D721Med (cell line): ENCODE measurements around the gene SPTBN1.

Experiments used
- DNase-seq: peaks from one replicate; pipeline ENCODE4 v3.0.0; 2011; ENCODE audit warnings: low spot score; ENCODE audit not compliant: insufficient read length
- FAIRE-seq: peaks from 2 replicates; lab custom pipeline; 2011; peaks lifted over from hg19 to GRCh38; lab: Jason Lieb, UNC
- TF ChIP-seq, protein P1 (sequence below): IDR thresholded peaks from 2 replicates; pipeline ENCODE4 v1.5.1; 2012; ENCODE audit warnings: mild to moderate bottlenecking, control low read depth; ENCODE audit not compliant: insufficient read depth; ENCODE audit errors: missing control alignments

The SPTBN1 gene

DNA sequence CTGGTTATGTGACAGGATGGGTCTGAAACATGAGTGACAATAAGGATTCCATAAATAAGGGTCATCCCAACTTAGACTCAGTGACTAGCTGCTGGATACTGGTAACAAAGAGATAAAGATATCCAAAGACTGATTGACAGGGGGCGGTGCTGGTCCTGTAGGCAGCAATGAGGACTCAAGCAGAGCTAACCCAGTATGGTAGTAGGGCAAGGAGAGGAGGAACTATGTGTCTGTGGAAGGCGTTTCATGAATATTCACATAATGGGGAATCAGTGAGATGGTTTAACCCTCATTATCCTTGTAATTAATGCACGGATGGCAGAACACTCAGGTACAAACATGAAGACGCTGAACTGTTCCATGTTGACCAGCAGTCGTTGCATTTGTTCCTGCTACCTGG, 164.8 kb downstream of the SPTBN1 start:
- DNase-seq = no peak
- FAIRE-seq = no peak
- TF ChIP-seq, protein P1, sequence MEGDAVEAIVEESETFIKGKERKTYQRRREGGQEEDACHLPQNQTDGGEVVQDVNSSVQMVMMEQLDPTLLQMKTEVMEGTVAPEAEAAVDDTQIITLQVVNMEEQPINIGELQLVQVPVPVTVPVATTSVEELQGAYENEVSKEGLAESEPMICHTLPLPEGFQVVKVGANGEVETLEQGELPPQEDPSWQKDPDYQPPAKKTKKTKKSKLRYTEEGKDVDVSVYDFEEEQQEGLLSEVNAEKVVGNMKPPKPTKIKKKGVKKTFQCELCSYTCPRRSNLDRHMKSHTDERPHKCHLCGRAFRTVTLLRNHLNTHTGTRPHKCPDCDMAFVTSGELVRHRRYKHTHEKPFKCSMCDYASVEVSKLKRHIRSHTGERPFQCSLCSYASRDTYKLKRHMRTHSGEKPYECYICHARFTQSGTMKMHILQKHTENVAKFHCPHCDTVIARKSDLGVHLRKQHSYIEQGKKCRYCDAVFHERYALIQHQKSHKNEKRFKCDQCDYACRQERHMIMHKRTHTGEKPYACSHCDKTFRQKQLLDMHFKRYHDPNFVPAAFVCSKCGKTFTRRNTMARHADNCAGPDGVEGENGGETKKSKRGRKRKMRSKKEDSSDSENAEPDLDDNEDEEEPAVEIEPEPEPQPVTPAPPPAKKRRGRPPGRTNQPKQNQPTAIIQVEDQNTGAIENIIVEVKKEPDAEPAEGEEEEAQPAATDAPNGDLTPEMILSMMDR = no peak

- TF ChIP-seq, protein P1 = no peak
- FAIRE-seq (no peak), DNase-seq (no peak)
Measured at GRCh38 chr2:54624591-54625071, 168.5 kb downstream of the SPTBN1 start.

GRCh38 chr2:54626131-54626530, 170.0 kb downstream of the SPTBN1 start:
- DNase-seq (no peak), FAIRE-seq (no peak)
- TF ChIP-seq, protein P1 = no peak

DNA sequence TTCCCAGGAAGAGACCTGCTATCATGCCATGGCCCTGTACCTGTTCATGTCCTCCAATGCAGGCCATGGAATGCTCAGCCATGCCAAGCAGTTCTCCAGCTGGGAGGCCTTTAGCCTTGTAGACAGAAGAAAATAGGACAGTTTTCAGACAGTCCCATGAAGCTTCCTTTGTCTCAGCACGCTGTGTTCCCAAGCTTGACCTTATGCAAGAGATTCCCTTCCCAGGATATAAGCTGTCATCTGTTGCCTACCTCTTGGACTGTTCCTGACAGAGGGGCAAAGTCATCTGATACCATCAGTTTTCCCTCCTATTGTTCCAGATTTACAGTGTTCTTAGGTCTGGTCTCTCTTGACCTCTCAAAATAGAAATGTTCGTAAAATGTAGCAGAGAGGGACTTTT, 170.8 kb downstream of the SPTBN1 start:
- TF ChIP-seq, protein P1 = no peak
- FAIRE-seq = no peak
- DNase-seq = no peak

DNA sequence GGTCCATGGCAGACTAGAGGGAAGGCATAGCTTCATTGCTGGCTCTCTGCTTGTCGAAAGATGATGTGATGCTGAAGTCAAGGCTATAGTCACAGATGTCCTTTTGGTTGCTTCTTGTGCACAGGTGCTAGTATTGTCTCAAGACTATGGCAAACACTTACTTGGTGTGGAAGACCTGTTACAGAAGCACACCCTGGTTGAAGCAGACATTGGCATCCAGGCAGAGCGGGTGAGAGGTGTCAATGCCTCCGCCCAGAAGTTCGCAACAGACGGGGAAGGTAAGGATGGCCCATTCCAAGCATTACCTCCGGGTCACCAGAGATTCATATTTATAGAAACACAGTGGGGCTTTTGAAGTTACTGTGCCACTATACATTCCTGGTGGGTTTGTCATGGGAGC, 171.8 kb downstream of the SPTBN1 start:
- no peak for DNase-seq
- TF ChIP-seq, protein P1 = no peak
- no peak for FAIRE-seq

DNA sequence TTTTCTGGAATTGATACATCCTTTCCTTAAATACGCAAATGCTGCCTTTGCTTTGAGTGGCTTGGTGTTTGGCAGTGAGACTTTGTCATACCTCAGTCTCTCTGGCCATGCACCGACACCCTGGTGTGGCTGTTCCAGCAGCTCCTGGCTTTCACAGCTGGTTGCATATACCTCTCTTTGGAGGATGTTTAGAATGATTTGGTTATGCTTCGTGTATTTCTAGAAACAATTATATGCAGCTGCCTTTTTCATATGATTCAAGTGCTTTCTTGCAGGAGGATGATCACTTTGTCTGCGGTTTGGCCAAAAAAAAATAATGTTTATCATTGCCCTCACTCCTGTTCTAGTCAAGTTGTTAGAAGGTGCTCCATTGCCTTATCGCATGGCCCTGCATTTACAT, 172.3 kb downstream of the SPTBN1 start:
- TF ChIP-seq, protein P1 = no peak
- no peak for DNase-seq
- FAIRE-seq = no peak

DNA sequence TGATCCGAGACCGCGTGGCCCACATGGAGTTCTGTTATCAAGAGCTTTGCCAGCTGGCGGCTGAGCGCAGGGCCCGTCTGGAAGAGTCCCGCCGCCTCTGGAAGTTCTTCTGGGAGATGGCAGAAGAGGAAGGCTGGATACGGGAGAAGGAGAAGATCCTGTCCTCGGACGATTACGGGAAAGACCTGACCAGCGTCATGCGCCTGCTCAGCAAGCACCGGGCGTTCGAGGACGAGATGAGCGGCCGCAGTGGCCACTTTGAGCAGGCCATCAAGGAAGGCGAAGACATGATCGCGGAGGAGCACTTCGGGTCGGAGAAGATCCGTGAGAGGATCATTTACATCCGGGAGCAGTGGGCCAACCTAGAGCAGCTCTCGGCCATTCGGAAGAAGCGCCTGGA, 172.8 kb downstream of the SPTBN1 start:
- TF ChIP-seq, protein P1 = no peak
- FAIRE-seq (no peak), DNase-seq (no peak)
